HFF-Myc (cell line): ENCODE measurements around the gene METRNL.
"Not testable (repeated sequence)": the region's sequence is repeated elsewhere in the genome, so short reads cannot be mapped to it uniquely, and the experiment has no call there.

Experiments used
- DNase-seq: peaks from one replicate; pipeline ENCODE4 v3.0.0-alpha.2; 2011; ENCODE audit warnings: low read depth; ENCODE audit errors: extremely low read depth
- H3K4me3 ChIP-seq: replicated peaks from 2 replicates; pipeline ENCODE4 v1.5.1; 2011; ENCODE audit warnings: low read depth, mild to moderate bottlenecking, control low read depth, low read length
- TF ChIP-seq, protein P1 (sequence below): IDR thresholded peaks from 2 replicates; pipeline ENCODE4 v1.5.1; 2012; ENCODE audit warnings: mild to moderate bottlenecking, low read depth, low read length, control low read depth; ENCODE audit errors: missing control alignments

METRNL gene

DNA sequence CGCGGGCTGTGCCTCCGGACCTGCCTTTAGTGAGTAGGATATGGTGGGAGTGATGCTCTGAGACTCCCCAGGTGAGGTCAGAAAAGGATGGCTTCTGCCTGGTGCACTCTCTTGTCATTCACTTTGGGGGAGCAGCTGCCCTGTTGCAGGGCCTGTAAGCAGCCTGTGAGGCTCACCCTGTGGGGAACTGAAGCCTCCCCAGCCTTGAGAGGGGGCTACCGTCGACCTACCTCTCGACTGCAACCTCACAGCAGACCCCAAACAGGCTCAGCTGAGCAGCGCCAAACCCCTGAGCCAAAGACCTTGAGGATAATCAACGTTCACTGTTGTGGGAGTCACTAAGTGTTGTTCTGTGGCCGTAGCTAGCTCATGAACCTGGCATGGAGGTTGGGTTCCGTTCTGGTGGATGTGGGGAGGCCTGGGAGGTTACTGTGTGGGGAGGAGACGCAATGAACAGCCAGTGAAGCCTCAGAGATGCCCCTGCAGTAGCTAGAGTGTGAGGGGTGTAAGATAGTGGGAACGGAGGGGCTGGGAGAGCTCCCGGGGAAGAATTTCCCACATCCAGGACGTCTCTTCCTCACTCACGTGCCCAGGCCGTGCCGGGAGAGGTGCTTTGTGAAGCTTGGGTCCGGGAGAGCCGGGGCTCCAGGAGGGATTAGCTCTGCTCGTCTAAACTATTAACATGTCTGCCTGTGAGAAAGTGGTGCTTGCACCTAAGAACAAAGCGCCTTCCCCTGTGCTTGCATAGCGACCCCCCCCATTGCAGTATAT, 38.8 kb downstream of the METRNL start:
- H3K4me3 ChIP-seq, result no peak overlapping the region
- no peak for DNase-seq
- TF ChIP-seq, protein P1, sequence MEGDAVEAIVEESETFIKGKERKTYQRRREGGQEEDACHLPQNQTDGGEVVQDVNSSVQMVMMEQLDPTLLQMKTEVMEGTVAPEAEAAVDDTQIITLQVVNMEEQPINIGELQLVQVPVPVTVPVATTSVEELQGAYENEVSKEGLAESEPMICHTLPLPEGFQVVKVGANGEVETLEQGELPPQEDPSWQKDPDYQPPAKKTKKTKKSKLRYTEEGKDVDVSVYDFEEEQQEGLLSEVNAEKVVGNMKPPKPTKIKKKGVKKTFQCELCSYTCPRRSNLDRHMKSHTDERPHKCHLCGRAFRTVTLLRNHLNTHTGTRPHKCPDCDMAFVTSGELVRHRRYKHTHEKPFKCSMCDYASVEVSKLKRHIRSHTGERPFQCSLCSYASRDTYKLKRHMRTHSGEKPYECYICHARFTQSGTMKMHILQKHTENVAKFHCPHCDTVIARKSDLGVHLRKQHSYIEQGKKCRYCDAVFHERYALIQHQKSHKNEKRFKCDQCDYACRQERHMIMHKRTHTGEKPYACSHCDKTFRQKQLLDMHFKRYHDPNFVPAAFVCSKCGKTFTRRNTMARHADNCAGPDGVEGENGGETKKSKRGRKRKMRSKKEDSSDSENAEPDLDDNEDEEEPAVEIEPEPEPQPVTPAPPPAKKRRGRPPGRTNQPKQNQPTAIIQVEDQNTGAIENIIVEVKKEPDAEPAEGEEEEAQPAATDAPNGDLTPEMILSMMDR, result no peak

- no peak for DNase-seq
- no peak overlapping the region for H3K4me3 ChIP-seq
- TF ChIP-seq, protein P1, result no peak
Measured at GRCh38 chr17:83119987-83120864, 40.8 kb downstream of the METRNL start.

GRCh38 chr17:83121473-83121872, 42.1 kb downstream of the METRNL start:
- not testable (repeated sequence) for DNase-seq, H3K4me3 ChIP-seq

DNA sequence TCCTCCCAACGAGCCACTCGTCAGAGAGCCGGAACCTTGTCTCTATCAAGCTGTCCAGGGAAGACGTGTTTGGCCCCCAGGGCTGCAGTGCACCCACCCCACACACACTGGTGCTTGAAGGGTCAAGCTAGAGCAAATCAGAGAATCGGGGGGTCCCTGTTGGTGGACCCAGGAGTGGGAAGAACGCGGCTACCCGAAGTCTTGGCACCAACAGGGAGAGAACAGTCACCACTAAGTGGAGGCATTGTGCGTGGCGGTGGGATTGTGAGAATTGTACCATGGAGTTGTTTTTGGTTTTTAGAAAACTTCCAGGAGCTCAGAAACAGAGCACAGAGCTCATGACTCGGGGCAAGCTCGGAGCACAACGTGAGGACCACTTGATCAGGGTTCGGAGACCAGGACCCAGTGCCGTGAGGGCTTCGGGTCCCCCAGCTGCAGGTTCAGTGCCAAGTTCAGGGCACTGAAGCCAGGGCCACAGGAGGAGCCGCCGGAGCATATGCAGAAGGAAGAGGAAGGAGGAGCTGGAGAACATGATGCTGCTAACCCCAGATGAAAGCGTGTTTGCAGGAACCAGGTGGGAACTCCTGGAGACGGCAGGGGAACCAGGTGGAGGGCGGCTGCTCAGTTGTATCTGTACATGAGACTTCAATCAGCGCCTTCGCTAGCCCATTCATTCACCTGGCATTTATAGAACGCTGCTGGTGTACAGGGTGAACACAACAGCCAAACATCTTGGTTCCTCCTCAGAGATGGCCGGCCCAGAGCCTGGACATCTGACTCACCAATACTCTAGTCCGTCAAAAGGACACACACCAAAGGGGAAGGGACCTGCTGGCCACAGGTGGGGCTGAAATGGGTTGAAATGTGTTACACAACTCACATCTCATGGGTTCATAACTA, 42.8 kb downstream of the METRNL start:
- H3K4me3 ChIP-seq, result no peak overlapping the region
- DNase-seq, result no peak
- TF ChIP-seq, protein P1, result no peak

DNA sequence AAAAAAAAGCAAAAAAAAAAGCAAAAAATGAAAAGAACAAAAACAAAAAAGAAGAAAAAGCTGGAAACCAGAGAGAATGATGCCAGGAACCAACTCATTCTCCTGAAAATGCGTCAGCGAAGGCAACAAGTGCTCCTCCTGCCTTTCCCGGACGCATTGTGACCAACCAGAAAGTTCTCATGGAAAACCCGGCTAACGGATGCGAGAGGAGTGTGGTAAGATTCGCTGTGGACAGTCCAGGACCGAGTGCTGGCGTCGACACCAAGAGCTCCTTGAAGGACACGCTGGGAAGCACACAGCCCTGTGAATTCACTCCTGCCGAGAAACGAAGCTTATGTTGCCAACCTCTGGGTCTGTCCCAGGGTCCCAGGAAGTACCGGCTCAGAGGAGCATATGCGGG, 43.4 kb downstream of the METRNL start:
- H3K4me3 ChIP-seq, result no peak overlapping the region
- TF ChIP-seq, protein P1, result no peak
- no peak for DNase-seq

DNA sequence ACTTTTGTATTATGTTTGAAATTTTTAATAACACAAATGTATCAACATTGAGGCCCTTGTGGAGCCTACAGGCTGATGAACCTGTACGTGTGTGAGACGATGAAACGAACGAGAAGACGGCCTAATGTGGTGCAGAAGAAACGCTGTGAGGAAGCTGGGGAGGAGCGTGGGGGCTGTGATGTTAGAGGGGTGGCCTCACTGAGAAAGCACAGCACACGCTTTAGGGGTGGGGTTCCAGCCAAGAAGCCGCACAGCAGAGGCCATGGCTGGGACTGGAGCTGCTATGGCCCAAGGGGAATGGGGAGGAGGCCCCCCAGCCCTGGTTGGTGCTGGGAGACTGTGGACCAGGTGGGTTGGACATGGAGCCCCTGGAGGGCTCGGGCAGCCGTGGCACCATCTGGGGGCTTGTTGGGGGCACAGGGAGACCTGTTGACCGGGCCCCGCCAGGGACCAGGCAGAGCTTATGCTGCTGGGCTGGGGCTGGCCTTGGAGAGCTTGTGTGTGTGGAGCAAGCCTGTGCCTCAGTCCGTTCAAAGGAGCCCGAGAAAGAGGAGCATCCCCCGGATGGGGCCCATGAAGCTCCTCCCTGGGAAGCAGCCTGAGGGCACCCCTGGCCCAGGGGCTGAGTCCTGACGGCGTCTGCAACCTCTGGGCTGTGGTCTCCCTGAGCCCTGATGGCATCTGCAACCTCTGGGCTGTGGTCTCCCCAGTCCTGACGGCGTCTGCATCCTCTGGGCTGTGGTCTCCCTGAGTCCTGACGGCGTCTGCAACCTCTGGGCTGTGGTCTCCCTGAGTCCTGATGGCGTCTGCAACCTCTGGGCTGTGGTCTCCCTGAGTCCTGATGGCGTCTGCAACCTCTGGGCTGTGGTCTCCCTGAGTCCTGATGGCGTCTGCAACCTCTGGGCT, 44.7 kb downstream of the METRNL start:
- no peak overlapping the region for H3K4me3 ChIP-seq
- no peak for DNase-seq
- TF ChIP-seq, protein P1, result no peak
